CD14-positive monocyte (primary cell): ENCODE results near the gene MRPS34. TPM values are rescaled to one million over a fixed set of nuclear protein-coding genes. Genes with fewer than 3 reads are reported as not detected.
A peak's percentile ranks its signal among the peaks of the same experiment; 100 is the strongest.

Source experiments
- DNase-seq, 3 donors: peaks; one replicate each; pipeline ENCODE4 v3.0.0-alpha.2; 2011 to 2022
- H2AFZ ChIP-seq: 2 replicates; pipeline ENCODE4 v1.6.0; 2012; ENCODE audit warnings: mild to moderate bottlenecking, low read depth, low read length, inconsistent platforms; ENCODE audit not compliant: insufficient read depth, poor library complexity, severe bottlenecking
- H3K27ac ChIP-seq, 2 donors: 1 replicate in 1 of 2; 2 replicates in 1 of 2; pipeline ENCODE4 v1.5.1; 2012 to 2013; ENCODE audit warnings: low read length in 2 of 2, control low read depth in 1 of 2, inconsistent platforms in 1 of 2, low read depth in 1 of 2, mild to moderate bottlenecking in 1 of 2
- H3K27me3 ChIP-seq, 2 donors: one replicate each; pipeline versions ENCODE4 v1.6.0 to v1.6.1; 2011 to 2013; ENCODE audit warnings: low read length in 2 of 2; ENCODE audit not compliant: control insufficient read depth in 2 of 2, insufficient read depth in 2 of 2
- H3K36me3 ChIP-seq, 2 donors: replicated peaks in 1 of 2; 1 replicate in 1 of 2; 2 replicates in 1 of 2; pipeline versions ENCODE4 v1.5.1 to v1.6.1; 2012 to 2013; ENCODE audit warnings: low read length in 2 of 2, control low read depth in 1 of 2, inconsistent platforms in 1 of 2, mild to moderate bottlenecking in 1 of 2; ENCODE audit not compliant: insufficient read depth in 2 of 2, control insufficient read depth in 1 of 2
- H3K4me1 ChIP-seq, 2 donors: 1 replicate in 1 of 2; 2 replicates in 1 of 2; pipeline versions ENCODE4 v1.5.1 to v1.6.1; 2012 to 2013; ENCODE audit warnings: low read length in 2 of 2, control low read depth in 1 of 2, inconsistent platforms in 1 of 2, mild to moderate bottlenecking in 1 of 2, moderate library complexity in 1 of 2; ENCODE audit not compliant: insufficient read depth in 2 of 2, control insufficient read depth in 1 of 2
- H3K4me2 ChIP-seq: replicated peaks from 2 replicates; pipeline ENCODE3; 2012; ENCODE audit warnings: low read length, moderate library complexity, mild to moderate bottlenecking; ENCODE audit not compliant: poor library complexity, severe bottlenecking; ENCODE audit errors: extremely low read depth
- H3K4me3 ChIP-seq, 3 experiments: fragments of 200-600 bp in 1 of 3; sonication (generic) in 1 of 3; replicated peaks in 1 of 3; 1 replicate in 2 of 3; 2 replicates in 1 of 3; pipeline ENCODE4 v1.5.1; 2011 to 2013; ENCODE audit warnings: low read length in 3 of 3, mild to moderate bottlenecking in 3 of 3, control low read depth in 2 of 3, low read depth in 2 of 3, inconsistent platforms in 1 of 3, moderate library complexity in 1 of 3
- H3K79me2 ChIP-seq: 2 replicates; pipeline ENCODE4 v1.6.0; 2012; ENCODE audit warnings: mild to moderate bottlenecking, control low read depth, inconsistent platforms, low read length, moderate library complexity; ENCODE audit not compliant: insufficient read depth
- H3K9ac ChIP-seq: 2 replicates; pipeline ENCODE4 v1.6.0; 2017; ENCODE audit warnings: low read length, mild to moderate bottlenecking; ENCODE audit not compliant: insufficient read depth, poor library complexity, severe bottlenecking
- H3K9me3 ChIP-seq, 2 donors: replicated peaks in 1 of 2; 1 replicate in 1 of 2; 2 replicates in 1 of 2; pipeline versions ENCODE4 v1.5.1 to v1.6.1; 2012 to 2013; ENCODE audit warnings: low read length in 2 of 2, control low read depth in 1 of 2; ENCODE audit not compliant: control insufficient read depth in 1 of 2, insufficient read depth in 1 of 2
- H4K20me1 ChIP-seq: 2 replicates; pipeline ENCODE4 v1.6.0; 2012; ENCODE audit warnings: mild to moderate bottlenecking, low read length, control low read depth, moderate library complexity; ENCODE audit not compliant: insufficient read depth
- H3K27ac Mint-ChIP-seq, 7 donors: one replicate each; pipeline ENCODE4 v1.8.0; 2020; ENCODE audit warnings: mild to moderate bottlenecking in 7 of 7, mixed read lengths in 7 of 7, moderate library complexity in 6 of 7, inconsistent platforms in 2 of 7
- H3K27me3 Mint-ChIP-seq, 3 donors: one replicate each; pipeline ENCODE4 v1.8.0; 2021 to 2022; ENCODE audit warnings: low read depth in 3 of 3, mild to moderate bottlenecking in 3 of 3, mixed read lengths in 3 of 3, moderate library complexity in 3 of 3, inconsistent platforms in 1 of 3
- H3K36me3 Mint-ChIP-seq, 2 donors: one replicate each; pipeline ENCODE4 v1.8.0; 2020; ENCODE audit warnings: mixed read lengths in 2 of 2, inconsistent platforms in 1 of 2, mild to moderate bottlenecking in 1 of 2
- H3K4me1 Mint-ChIP-seq: one replicate; pipeline ENCODE4 v1.8.0; 2020; ENCODE audit warnings: mild to moderate bottlenecking, mixed read lengths
- H3K4me3 Mint-ChIP-seq, 2 donors: one replicate each; pipeline ENCODE4 v1.8.0; 2020; ENCODE audit warnings: mild to moderate bottlenecking in 2 of 2, mixed read lengths in 2 of 2, moderate library complexity in 1 of 2
- H3K9me3 Mint-ChIP-seq, 7 donors: one replicate each; pipeline ENCODE4 v1.8.0; 2020 to 2022; ENCODE audit warnings: mixed read lengths in 7 of 7, mild to moderate bottlenecking in 6 of 7, moderate library complexity in 6 of 7, inconsistent platforms in 2 of 7
- CTCF ChIP-seq: fragments of 200-600 bp; IDR thresholded peaks from one replicate; pipeline ENCODE4 v1.8.0; 2022; ENCODE audit warnings: antibody characterized with exemption, mild to moderate bottlenecking
- WGBS: methylation state at CpG from one replicate; pipeline ENCODE4 v1.1.5; 2013; ENCODE audit warnings: missing lambda C conversion rate; ENCODE audit not compliant: insufficient coverage; 5-methylcytosine and 5-hydroxymethylcytosine counted together
- intact Hi-C, 2 donors: fragments of 100-400 bp; cut with micrococcal nuclease; formaldehyde crosslinking; loops; one replicate each; pipeline versions ENCODE4 v1.15.0 to v1.15.1; 2023
- polyA plus RNA-seq, 3 donors: library from polyadenylated mRNA; depleted of rRNA in 1 of 3; unstranded in 2 of 3; stranded (reverse) in 1 of 3; fragments of 300-500 nt in 2 of 3; fragments of >200 nt in 1 of 3; fragmentation: Illumina TruSeq in 2 of 3; gene quantifications; 1 replicate in 2 of 3; 2 replicates in 1 of 3; pipeline ENCODE4 v1.2.3, GENCODE V29; 2012 to 2021

The MRPS34 gene
- polyA plus RNA-seq, 3 donors: 34.5 to 137 (median 109) TPM

- Mint-ChIP-seq H3K9me3 (peaks cover 0 to 2% (median 0%) of the 10 kb centered on the region in 7 donors), H3K4me3 (no peak overlapping the region), H3K27ac (no peak overlapping the region), H3K27me3 (no peaks in the 10 kb centered on the region), H3K36me3 (peaks cover 5 to 47% of the 10 kb centered on the region in 2 donors), H3K4me1 (peaks cover 26% of the 10 kb centered on the region)
- peaks cover 55% of the 10 kb centered on the region for H3K79me2 ChIP-seq
- WGBS: 91% methylated on average over 24 of the region's 28 CpGs
- H3K9me3 ChIP-seq: no peaks in the 10 kb centered on the region
- H3K4me3 ChIP-seq: no peak overlapping the region
- peaks cover 39% of the 10 kb centered on the region in 2 donors for H3K36me3 ChIP-seq
- H2AFZ ChIP-seq: no peak overlapping the region
- no peak for DNase-seq
- H3K27ac ChIP-seq: no peak overlapping the region
- no peak overlapping the region for H3K9ac ChIP-seq
- no peak overlapping the region for H3K4me2 ChIP-seq
- no peaks in the 10 kb centered on the region for H3K27me3 ChIP-seq
- intact Hi-C loops: loop anchor here (10.0 kb wide), 3 partner anchors 71 to 301 kb away; partner anchors contain the start of genes CLCN7 (in 1 of the 2) and MAPK8IP3 (in 1 of the 2)
- peaks cover 87% of the 10 kb centered on the region for H4K20me1 ChIP-seq
- H3K4me1 ChIP-seq: peaks cover 25 to 39% of the 10 kb centered on the region in 2 donors
- TF ChIP-seq CTCF: no peak
Measured at GRCh38 chr16:1775846-1776671, 3.1 kb upstream of the MRPS34 start.

GRCh38 chr16:1775006-1775845, 2.3 kb upstream of the MRPS34 start:
- TF ChIP-seq CTCF: no peak
- Histone ChIP-seq H3K4me1 (peaks cover 27 to 39% of the 10 kb centered on the region in 2 donors), H3K79me2 (peaks cover 51% of the 10 kb centered on the region), H3K27ac (no peak overlapping the region), H3K9me3 (no peaks in the 10 kb centered on the region), H3K9ac (no peak overlapping the region), H4K20me1 (peaks cover 85% of the 10 kb centered on the region), H3K4me2 (no peak overlapping the region), H3K27me3 (no peaks in the 10 kb centered on the region), H3K4me3 (no peak overlapping the region), H2AFZ (no peak overlapping the region), H3K36me3 (peaks cover 39% of the 10 kb centered on the region in 2 donors)
- peaks cover 26% of the 10 kb centered on the region for H3K4me1 Mint-ChIP-seq
- intact Hi-C loops: loop anchor here (10.0 kb wide), 3 partner anchors 70 to 300 kb away; partner anchors contain the start of genes CLCN7 (in 1 of the 2) and MAPK8IP3 (in 1 of the 2)
- H3K9me3 Mint-ChIP-seq: peaks cover 0 to 2% (median 0%) of the 10 kb centered on the region in 7 donors
- peaks cover 5 to 43% of the 10 kb centered on the region in 2 donors for H3K36me3 Mint-ChIP-seq
- H3K4me3 Mint-ChIP-seq: no peak overlapping the region
- no peak for DNase-seq
- peaks cover 0 to 1% (median 0%) of the 10 kb centered on the region in 3 donors for H3K27me3 Mint-ChIP-seq
- peak overlapping the region in 2 of 7 donors; percentile 43 to 54 for H3K27ac Mint-ChIP-seq
- WGBS: 97% methylated on average over 30 of the region's 30 CpGs
